ENCODE results near the gene CTNNBL1. TPM values are rescaled to one million over a fixed set of nuclear protein-coding genes. Genes with fewer than 3 reads are reported as not detected.

CTNNBL1 gene
- total RNA-seq, 1 experiment from 2014 or later, result 64.4 TPM

DNA sequence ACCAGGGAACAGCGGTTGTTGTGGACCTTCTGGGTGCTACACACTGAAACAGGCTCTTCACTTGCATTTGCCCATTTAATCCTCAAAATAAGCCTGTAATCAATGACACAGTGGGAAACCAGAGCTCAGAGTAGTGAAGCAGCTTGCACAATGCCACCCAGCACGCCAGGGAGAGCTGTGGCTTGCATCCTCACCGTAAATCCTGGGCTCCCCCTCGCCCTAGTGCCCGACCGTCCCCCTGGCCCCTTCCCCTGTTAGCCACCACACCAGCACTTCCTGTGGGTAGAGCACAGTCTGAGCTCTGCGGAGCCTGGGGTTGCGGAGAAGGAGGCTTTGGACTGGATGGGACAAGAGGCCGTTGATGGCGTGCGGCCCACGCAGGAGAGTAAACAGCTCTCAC is 223.6 kb downstream of the CTNNBL1 start:
- Mint-ChIP-seq H3K4me3 (no peak overlapping the region), H3K27ac (no peak overlapping the region), H3K4me1 (peaks cover 57% of the 10 kb centered on the region), H3K36me3 (no peaks in the 10 kb centered on the region), H3K27me3 (ENCODE audit: low read depth) (peaks cover 30% of the 10 kb centered on the region), H3K9me3 (no peaks in the 10 kb centered on the region)
- CTCF ChIA-PET, result interaction anchor here (1.0 to 1.4 kb wide), 3 partner anchors 15 to 353 kb away, joined by 3 to 5 read pairs (median 4); partner anchors contain the start of gene VSTM2L
- ATAC-seq (no peak), DNase-seq (ENCODE audit: low spot score) (no peak)
- POLR2A ChIA-PET, result no interaction called here
- no peak for TF ChIP-seq ZBTB21 (CRISPR knock-in tag; IDR thresholded peaks at IDR 0.05; ENCODE audit: borderline replicate concordance)
- no peak for TF ChIP-seq ERG (CRISPR knock-in tag; IDR thresholded peaks at IDR 0.05)
- TF ChIP-seq CREM (CRISPR knock-in tag; IDR thresholded peaks at IDR 0.05), result no peak
- no peak for TF ChIP-seq SMAD4 (CRISPR knock-in tag; IDR thresholded peaks at IDR 0.05)
- TF ChIP-seq ARID4B (CRISPR knock-in tag; IDR thresholded peaks at IDR 0.05; ENCODE audit: borderline replicate concordance), result no peak
- no peak for TF ChIP-seq AR (CRISPR knock-in tag; IDR thresholded peaks at IDR 0.05)
- no peak for TF ChIP-seq FOXP1 (CRISPR knock-in tag; IDR thresholded peaks at IDR 0.05; ENCODE audit: borderline replicate concordance)
- TF ChIP-seq, protein P1, sequence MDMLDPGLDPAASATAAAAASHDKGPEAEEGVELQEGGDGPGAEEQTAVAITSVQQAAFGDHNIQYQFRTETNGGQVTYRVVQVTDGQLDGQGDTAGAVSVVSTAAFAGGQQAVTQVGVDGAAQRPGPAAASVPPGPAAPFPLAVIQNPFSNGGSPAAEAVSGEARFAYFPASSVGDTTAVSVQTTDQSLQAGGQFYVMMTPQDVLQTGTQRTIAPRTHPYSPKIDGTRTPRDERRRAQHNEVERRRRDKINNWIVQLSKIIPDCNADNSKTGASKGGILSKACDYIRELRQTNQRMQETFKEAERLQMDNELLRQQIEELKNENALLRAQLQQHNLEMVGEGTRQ (CRISPR knock-in tag; IDR thresholded peaks at IDR 0.05), result no peak
- TF ChIP-seq AFF4 (CRISPR knock-in tag; IDR thresholded peaks at IDR 0.05; ENCODE audit: borderline replicate concordance), result no peak
- no peak for TF ChIP-seq E2F4 (CRISPR knock-in tag; IDR thresholded peaks at IDR 0.05; ENCODE audit: borderline replicate concordance, low read depth)
- no peak for TF ChIP-seq OVOL2 (CRISPR knock-in tag; IDR thresholded peaks at IDR 0.05; ENCODE audit: borderline replicate concordance)
- TF ChIP-seq SOX15 (CRISPR knock-in tag; IDR thresholded peaks at IDR 0.05), result no peak
- TF ChIP-seq ZSCAN18 (CRISPR knock-in tag; IDR thresholded peaks at IDR 0.05), result no peak
- TF ChIP-seq CREB1 (CRISPR knock-in tag; IDR thresholded peaks at IDR 0.05), result no peak
- no peak for TF ChIP-seq ELF4 (CRISPR knock-in tag; IDR thresholded peaks at IDR 0.05; ENCODE audit: low read depth)
- TF ChIP-seq FOXP4 (CRISPR knock-in tag; IDR thresholded peaks at IDR 0.05), result no peak
- TF ChIP-seq ZNF138 (CRISPR knock-in tag; conservative IDR thresholded peaks at IDR 0.05), result no peak
